ENCODE measurements around the gene DCP1A.

The DCP1A gene

GRCh38 chr3:53250881-53251605, 96.3 kb downstream of the DCP1A start:
- TF ChIP-seq, protein P1, sequence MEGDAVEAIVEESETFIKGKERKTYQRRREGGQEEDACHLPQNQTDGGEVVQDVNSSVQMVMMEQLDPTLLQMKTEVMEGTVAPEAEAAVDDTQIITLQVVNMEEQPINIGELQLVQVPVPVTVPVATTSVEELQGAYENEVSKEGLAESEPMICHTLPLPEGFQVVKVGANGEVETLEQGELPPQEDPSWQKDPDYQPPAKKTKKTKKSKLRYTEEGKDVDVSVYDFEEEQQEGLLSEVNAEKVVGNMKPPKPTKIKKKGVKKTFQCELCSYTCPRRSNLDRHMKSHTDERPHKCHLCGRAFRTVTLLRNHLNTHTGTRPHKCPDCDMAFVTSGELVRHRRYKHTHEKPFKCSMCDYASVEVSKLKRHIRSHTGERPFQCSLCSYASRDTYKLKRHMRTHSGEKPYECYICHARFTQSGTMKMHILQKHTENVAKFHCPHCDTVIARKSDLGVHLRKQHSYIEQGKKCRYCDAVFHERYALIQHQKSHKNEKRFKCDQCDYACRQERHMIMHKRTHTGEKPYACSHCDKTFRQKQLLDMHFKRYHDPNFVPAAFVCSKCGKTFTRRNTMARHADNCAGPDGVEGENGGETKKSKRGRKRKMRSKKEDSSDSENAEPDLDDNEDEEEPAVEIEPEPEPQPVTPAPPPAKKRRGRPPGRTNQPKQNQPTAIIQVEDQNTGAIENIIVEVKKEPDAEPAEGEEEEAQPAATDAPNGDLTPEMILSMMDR (IDR thresholded peaks at IDR 0.05; ENCODE audit: low read depth, low read length): no peak
- H3K4me3 ChIP-seq (ENCODE audit: low read depth, low read length): no peak overlapping the region
- in situ Hi-C loops (cut with HindIII; ENCODE audit: low sequenced_read_pairs): no loop called here

GRCh38 chr3:53250453-53250852, 96.9 kb downstream of the DCP1A start:
- no peak overlapping the region for H3K4me3 ChIP-seq (ENCODE audit: low read depth, low read length)
- DNase-seq (ENCODE audit: low read depth, low spot score): peak; percentile 37
- TF ChIP-seq, protein P1 (IDR thresholded peaks at IDR 0.05; ENCODE audit: low read depth, low read length): no peak
- in situ Hi-C loops (cut with HindIII; ENCODE audit: low sequenced_read_pairs): no loop called here

More at GRCh38 chr3:53250881-53251605, 96.3 kb downstream of the DCP1A start:
- DNase-seq (ENCODE audit: low read depth, low spot score): no peak

- in situ Hi-C loops (cut with HindIII; ENCODE audit: low sequenced_read_pairs): no loop called here
- H3K4me3 ChIP-seq (ENCODE audit: low read depth, low read length): no peak overlapping the region
- TF ChIP-seq, protein P1 (IDR thresholded peaks at IDR 0.05; ENCODE audit: low read depth, low read length): no peak
- no peak for DNase-seq (ENCODE audit: low read depth, low spot score)
Observed at GRCh38 chr3:53248161-53248560, 99.2 kb downstream of the DCP1A start.

DNA sequence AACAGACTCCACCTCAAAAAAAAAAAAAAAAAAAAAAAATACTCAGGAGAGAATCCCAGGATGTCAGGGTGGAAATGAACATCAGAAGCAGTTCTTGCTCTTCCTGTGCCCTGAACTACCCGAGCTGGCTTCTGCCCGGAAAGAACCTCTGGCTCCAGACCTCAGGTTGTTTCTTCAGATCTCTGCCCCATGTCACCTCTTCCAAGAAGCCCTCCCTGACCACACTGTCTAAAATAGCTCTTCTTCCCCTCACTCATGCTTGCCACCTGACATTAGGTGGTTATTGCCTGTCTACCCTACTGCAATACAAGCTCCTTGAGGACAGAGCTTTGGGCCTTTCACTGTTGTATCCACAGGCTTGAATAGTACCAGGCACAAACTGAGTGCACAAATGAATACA, 99.7 kb downstream of the DCP1A start:
- in situ Hi-C loops (cut with HindIII; ENCODE audit: low sequenced_read_pairs): no loop called here
- TF ChIP-seq, protein P1 (IDR thresholded peaks at IDR 0.05; ENCODE audit: low read depth, low read length): no peak
- H3K4me3 ChIP-seq (ENCODE audit: low read depth, low read length): no peak overlapping the region
- no peak for DNase-seq (ENCODE audit: low read depth, low spot score)

GRCh38 chr3:53244271-53244670, 103.1 kb downstream of the DCP1A start:
- H3K4me3 ChIP-seq (ENCODE audit: low read depth, low read length): no peak overlapping the region
- TF ChIP-seq, protein P1 (IDR thresholded peaks at IDR 0.05; ENCODE audit: low read depth, low read length): no peak
- in situ Hi-C loops (cut with HindIII; ENCODE audit: low sequenced_read_pairs): no loop called here
- DNase-seq (ENCODE audit: low read depth, low spot score): no peak

DNA sequence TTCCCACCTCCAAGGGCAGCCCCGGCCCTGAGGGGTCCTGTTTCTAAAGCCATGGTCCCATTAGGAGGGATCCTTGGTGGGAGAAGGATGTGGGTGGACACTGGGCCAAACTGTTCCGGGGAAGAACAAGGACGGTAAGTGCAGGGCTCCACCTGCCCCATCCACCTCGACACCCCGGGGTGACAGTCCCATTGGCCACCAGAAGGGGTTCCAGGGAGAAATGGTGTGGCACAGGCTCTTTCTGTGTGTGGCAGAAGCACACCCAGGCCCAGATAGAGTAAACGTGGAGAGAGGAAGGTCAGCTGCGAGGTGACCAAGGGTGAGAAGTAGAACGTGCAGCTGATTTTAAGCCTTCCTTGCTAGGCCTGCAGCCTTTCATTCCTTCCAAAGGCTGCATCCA, 103.6 kb downstream of the DCP1A start:
- TF ChIP-seq, protein P1 (IDR thresholded peaks at IDR 0.05; ENCODE audit: low read depth, low read length): no peak
- H3K4me3 ChIP-seq (ENCODE audit: low read depth, low read length): no peak overlapping the region
- no peak for DNase-seq (ENCODE audit: low read depth, low spot score)
- in situ Hi-C loops (cut with HindIII; ENCODE audit: low sequenced_read_pairs): no loop called here

Measured in astrocyte of the spinal cord (primary cell).